Measurements from ENCODE around the gene CREB3. TPM values are rescaled to one million over a fixed set of nuclear protein-coding genes. Genes with fewer than 3 reads are reported as not detected.

Gene CREB3
- total and polyA plus RNA-seq, 9 of the 15 experiments (the other 6 are each of a cell fraction or from before 2014, with no cell fraction given) = 5.7 to 18.3 (median 14.9) TPM

DNA sequence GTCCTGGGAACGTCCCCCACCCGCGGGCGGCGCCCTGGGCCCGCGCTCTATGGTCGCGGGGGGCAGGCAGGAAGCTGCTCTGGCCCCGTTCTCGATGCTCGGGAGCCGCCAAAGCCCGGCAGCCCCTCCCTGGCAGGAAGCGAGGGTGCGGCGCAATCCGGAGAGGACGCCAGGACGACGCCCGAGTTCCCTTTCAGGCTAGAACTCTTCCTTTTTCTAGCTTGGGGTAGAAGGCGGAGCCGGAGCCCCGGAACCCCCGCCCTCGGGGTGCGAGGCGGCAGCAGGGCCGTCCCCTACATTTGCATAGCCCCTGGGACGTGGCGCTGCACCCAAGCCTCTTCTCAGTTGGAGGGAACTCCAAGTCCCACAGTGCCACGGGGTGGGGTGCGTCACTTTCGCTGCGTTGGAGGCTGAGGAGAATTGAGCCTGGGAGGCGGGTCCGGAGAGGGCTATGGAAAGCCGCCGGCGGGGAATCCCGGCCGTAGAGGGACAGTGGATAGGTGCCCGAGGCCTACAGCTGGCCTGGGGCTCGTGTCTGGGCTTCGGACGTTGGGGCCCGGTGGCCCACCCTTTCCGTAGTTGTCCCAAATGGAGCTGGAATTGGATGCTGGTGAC, at the start of gene CREB3, which contains the start of gene TLN1 (continued):
- TF ChIP-seq REST (IDR thresholded peaks at IDR 0.05; ENCODE audit: borderline replicate concordance) (peak; percentile 66), REST (CRISPR knock-in tag; IDR thresholded peaks at IDR 0.05; ENCODE audit: low read depth) (no peak), FOSL1 (tag; conservative IDR thresholded peaks at IDR 0.05) (peak; percentile 65), ATF7 (IDR thresholded peaks at IDR 0.05) (peak; percentile 73; the same call in 1 of the 2 replicates), ZNF316 (IDR thresholded peaks at IDR 0.05) (no peak), JUN (IDR thresholded peaks at IDR 0.05; ENCODE audit: borderline replicate concordance, low read depth, low read length) (peak; percentile 23; the same call in 1 of the 2 replicates), JUN (CRISPR knock-in tag; IDR thresholded peaks at IDR 0.05; ENCODE audit: borderline replicate concordance) (no peak), TBP (optimal IDR thresholded peaks at IDR 0.05; ENCODE audit: low read depth, low read length) (peak; percentile 77), POLR2AphosphoS5 (IDR thresholded peaks at IDR 0.05; ENCODE audit: control insufficient read depth, insufficient read depth, low read depth, low read length) (peak; percentile 14; the same call in 1 of the 2 replicates), RB1 (IDR thresholded peaks at IDR 0.05; ENCODE audit: low read depth) (peak; percentile 83), CTBP1 (IDR thresholded peaks at IDR 0.05; ENCODE audit: borderline replicate concordance) (peak; percentile 46; the same call in 1 of the 2 replicates), GATAD2A (IDR thresholded peaks at IDR 0.05) (peak; percentile 80), BHLHE40 (IDR thresholded peaks at IDR 0.05; ENCODE audit: low read length) (0 out of 2 replicates have a peak, but pooled peaks have one; percentile 6), TAF1 (IDR thresholded peaks at IDR 0.05; ENCODE audit: control insufficient read depth, extremely low read depth, insufficient read depth, low read length, severe bottlenecking) (peak; percentile 77)
- TF ChIP-seq, protein P1, sequence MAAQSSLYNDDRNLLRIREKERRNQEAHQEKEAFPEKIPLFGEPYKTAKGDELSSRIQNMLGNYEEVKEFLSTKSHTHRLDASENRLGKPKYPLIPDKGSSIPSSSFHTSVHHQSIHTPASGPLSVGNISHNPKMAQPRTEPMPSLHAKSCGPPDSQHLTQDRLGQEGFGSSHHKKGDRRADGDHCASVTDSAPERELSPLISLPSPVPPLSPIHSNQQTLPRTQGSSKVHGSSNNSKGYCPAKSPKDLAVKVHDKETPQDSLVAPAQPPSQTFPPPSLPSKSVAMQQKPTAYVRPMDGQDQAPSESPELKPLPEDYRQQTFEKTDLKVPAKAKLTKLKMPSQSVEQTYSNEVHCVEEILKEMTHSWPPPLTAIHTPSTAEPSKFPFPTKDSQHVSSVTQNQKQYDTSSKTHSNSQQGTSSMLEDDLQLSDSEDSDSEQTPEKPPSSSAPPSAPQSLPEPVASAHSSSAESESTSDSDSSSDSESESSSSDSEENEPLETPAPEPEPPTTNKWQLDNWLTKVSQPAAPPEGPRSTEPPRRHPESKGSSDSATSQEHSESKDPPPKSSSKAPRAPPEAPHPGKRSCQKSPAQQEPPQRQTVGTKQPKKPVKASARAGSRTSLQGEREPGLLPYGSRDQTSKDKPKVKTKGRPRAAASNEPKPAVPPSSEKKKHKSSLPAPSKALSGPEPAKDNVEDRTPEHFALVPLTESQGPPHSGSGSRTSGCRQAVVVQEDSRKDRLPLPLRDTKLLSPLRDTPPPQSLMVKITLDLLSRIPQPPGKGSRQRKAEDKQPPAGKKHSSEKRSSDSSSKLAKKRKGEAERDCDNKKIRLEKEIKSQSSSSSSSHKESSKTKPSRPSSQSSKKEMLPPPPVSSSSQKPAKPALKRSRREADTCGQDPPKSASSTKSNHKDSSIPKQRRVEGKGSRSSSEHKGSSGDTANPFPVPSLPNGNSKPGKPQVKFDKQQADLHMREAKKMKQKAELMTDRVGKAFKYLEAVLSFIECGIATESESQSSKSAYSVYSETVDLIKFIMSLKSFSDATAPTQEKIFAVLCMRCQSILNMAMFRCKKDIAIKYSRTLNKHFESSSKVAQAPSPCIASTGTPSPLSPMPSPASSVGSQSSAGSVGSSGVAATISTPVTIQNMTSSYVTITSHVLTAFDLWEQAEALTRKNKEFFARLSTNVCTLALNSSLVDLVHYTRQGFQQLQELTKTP (IDR thresholded peaks at IDR 0.05; ENCODE audit: low read depth in 1 of 2, partially characterized antibody in 2 of 2) = peak in 1 of 2 experiments; percentile 63
